Brain microvascular endothelial cell (primary cell): Measurements from ENCODE around the gene EPN3.

Experiments used
- DNase-seq: peaks from one replicate; pipeline ENCODE4 v3.0.0-alpha.2; 2020
- H3K27ac ChIP-seq: fragments of 250-450 bp; sonication (Bioruptor Pico); 2 replicates; pipeline ENCODE4 v1.5.1; 2020; ENCODE audit warnings: mild to moderate bottlenecking, moderate library complexity
- H3K27me3 ChIP-seq: fragments of 250-450 bp; sonication (Bioruptor Pico); replicated peaks from 2 replicates; pipeline ENCODE4 v1.5.1; 2020; ENCODE audit warnings: mild to moderate bottlenecking
- H3K36me3 ChIP-seq: fragments of 250-450 bp; sonication (Bioruptor Pico); replicated peaks from 2 replicates; pipeline ENCODE4 v1.5.1; 2020; ENCODE audit warnings: mild to moderate bottlenecking
- H3K4me3 ChIP-seq: 2 replicates; pipeline ENCODE4 v1.5.1; 2011; ENCODE audit warnings: low read depth, mild to moderate bottlenecking, control low read depth, low read length, moderate library complexity
- CTCF ChIP-seq: IDR thresholded peaks from 2 replicates; pipeline ENCODE4 v1.5.1; 2011; ENCODE audit warnings: low read depth, mild to moderate bottlenecking, moderate library complexity, low read length, control low read depth, inconsistent platforms; ENCODE audit errors: missing control alignments
- in situ Hi-C: cut with HindIII; loops from 2 replicates; pipeline ENCODE4 v1.10.0; 2017; ENCODE audit warnings: low sequenced_read_pairs, low pct_ligation_motif_present

The EPN3 gene

GRCh38 chr17:50545311-50545710 lies 12.8 kb downstream of the EPN3 start:
- no peak overlapping the region for H3K27ac ChIP-seq
- no peak for DNase-seq
- H3K36me3 ChIP-seq = no peaks in the 10 kb centered on the region
- in situ Hi-C loops = no loop called here
- TF ChIP-seq CTCF = no peak
- H3K4me3 ChIP-seq = no peak overlapping the region
- no peaks in the 10 kb centered on the region for H3K27me3 ChIP-seq

GRCh38 chr17:50546701-50547034 lies 14.1 kb downstream of the EPN3 start:
- in situ Hi-C loops = no loop called here

GRCh38 chr17:50547035-50547735 lies 14.7 kb downstream of the EPN3 start, which contains the start of gene SPATA20:
TSS of gene SPATA20 (plus strand) at chr17:50547174. CDS start at chr17:50547209, 35 bp downstream.
- TF ChIP-seq CTCF = peak; percentile 94
- H3K36me3 ChIP-seq = peaks cover 3% of the 10 kb centered on the region
- DNase-seq = peak; percentile 79
- peak within 1 kb of the TSS; percentile 66 for H3K4me3 ChIP-seq
- peak within 1 kb of the TSS; percentile 10 for H3K27ac ChIP-seq
- H3K27me3 ChIP-seq = no peaks in the 10 kb centered on the region
- in situ Hi-C loops = no loop called here

More at GRCh38 chr17:50546701-50547034, 14.1 kb downstream of the EPN3 start:
- Histone ChIP-seq H3K36me3 (peaks cover 3% of the 10 kb centered on the region), H3K27ac (no peak overlapping the region), H3K27me3 (no peaks in the 10 kb centered on the region), H3K4me3 (peak overlapping the region; percentile 66)
- TF ChIP-seq CTCF = no peak
- DNase-seq = no peak

GRCh38 chr17:50547736-50548083 lies 15.2 kb downstream of the EPN3 start:
- H3K27me3 ChIP-seq = no peaks in the 10 kb centered on the region
- DNase-seq = no peak
- H3K4me3 ChIP-seq = peak overlapping the region; percentile 66
- TF ChIP-seq CTCF = no peak
- peaks cover 3% of the 10 kb centered on the region for H3K36me3 ChIP-seq
- in situ Hi-C loops = no loop called here
- no peak overlapping the region for H3K27ac ChIP-seq

GRCh38 chr17:50548831-50549230 lies 16.3 kb downstream of the EPN3 start:
- in situ Hi-C loops = no loop called here
- DNase-seq = no peak
- TF ChIP-seq CTCF = no peak
- no peak overlapping the region for H3K27ac ChIP-seq
- H3K36me3 ChIP-seq = peaks cover 3% of the 10 kb centered on the region
- H3K4me3 ChIP-seq = no peak overlapping the region
- H3K27me3 ChIP-seq = no peaks in the 10 kb centered on the region
